Measurements from ENCODE around the gene LPAR1.
"Not testable (repeated sequence)": the region's sequence is repeated elsewhere in the genome, so short reads cannot be mapped to it uniquely, and the experiment has no call there.

LPAR1 gene

DNA sequence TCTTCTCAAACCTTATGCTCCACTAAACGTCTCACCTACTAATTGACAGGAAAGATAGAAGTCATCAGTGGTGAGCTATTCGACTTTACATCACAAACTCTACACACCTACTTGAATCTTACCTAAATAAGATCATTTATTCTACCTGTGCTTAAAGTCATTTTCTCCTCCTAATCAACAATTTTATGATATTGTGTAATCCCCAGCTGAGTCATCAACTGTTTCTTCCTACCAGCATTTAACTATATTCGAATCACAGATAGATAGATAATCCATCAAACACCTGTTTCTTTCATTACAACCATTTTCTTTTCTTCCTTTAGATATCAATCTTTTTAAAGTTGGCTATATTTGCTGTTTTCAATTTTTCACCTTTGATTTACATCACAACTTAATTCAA is 181.5 kb downstream of the LPAR1 start:
- DNase-seq: no peak
- TF ChIP-seq POLR2A (IDR thresholded peaks at IDR 0.05; ENCODE audit: low read length) (no peak), GATA1 (IDR thresholded peaks at IDR 0.05; ENCODE audit: low read depth, low read length) (no peak)

DNA sequence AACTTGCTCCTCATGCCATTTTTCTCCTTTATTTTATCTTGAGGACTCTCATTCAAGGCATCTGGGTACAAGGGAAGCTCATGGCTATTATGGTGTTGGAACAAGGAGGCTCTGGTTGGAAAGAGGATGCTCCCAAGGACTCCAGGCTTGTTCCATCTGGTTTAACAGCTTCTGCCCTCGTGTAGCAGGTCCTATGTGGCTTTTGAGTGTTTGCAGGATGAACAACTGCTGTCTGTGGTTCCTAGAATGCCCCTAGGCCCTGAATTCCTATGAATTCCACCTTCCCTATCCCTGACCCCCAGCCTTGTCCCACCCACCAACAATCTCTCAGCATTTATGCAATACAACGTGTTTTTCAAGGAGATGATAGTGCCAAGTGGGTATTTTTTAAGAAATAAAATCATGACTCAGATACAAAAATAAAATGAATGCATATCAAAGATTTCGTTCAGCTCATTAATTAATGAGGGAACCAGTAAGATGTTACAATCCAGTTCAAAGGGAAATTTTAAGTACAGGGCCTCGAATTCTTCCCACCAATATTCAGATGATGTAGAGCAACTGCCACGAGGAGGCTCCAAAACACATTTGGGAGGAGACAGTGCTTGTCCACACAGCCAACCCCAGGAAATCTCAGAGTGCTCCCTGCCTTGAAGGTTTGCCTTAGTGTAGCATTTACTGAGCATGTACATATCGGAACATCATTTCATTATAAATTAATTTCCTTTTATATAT is 187.7 kb downstream of the LPAR1 start:
- no peak for DNase-seq
- TF ChIP-seq POLR2A (IDR thresholded peaks at IDR 0.05; ENCODE audit: low read length) (no peak), GATA1 (IDR thresholded peaks at IDR 0.05; ENCODE audit: low read depth, low read length) (no peak)

DNA sequence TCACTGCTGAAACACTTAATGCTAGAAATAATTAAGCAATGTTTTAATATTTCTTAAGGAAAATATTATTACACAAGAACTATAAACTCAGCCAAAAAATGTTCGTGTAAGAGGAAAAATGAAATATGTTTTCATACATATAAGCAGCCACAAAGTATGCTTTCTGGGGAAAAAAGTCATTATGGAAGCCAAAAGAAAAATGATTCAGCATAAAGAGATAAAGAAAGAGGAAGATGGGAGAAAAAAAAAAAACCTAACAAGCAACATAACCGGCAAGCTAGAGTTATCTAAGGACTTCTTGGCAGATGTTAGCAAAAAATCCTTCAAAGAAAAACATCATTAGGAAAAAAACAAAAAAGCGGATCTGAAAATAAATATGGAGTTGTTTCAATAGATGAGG is 190.6 kb downstream of the LPAR1 start:
- no peak for TF ChIP-seq GATA1 (IDR thresholded peaks at IDR 0.05; ENCODE audit: low read depth, low read length)
- TF ChIP-seq POLR2A (IDR thresholded peaks at IDR 0.05; ENCODE audit: low read length): no peak
- DNase-seq: no peak

DNA sequence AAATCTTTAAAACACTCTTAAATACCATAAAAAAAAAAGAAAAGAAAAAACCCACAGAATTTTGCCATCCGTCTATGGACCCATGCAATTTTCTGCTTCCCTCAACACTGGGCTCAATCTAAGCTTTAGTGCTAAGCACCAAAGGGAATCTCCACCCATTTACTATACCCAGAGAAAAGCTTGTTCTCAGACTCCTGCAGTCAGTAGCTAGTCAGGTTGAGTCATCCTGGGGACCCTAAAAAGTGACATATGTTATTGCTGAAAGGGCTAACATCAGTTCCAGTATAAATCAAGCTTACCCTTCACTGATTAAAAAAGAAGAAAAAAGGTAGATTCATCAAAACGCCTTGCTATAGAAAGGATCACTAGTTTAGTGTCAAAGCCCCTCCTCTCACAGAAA is 192.1 kb downstream of the LPAR1 start:
- DNase-seq: no peak
- TF ChIP-seq GATA1 (IDR thresholded peaks at IDR 0.05; ENCODE audit: low read depth, low read length): no peak

DNA sequence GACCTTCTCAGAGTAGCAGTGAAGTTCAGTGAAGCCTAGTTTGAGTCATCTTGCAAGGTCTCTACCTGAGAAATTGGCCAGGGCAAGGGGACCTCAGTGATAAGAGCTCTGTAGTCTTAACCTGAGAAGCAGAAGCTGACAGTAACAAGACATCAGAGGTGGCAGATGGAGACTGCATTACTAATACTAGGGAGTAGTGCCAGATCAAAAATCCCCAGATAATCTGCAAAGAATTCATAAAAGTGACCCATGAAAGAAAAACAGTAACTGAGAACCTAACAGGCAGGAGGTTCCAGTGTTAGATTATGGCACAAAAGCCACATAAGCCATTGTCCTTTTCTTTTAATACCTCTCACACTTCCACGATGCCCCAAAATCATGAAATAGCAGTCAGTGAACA is 194.1 kb downstream of the LPAR1 start:
- TF ChIP-seq POLR2A (IDR thresholded peaks at IDR 0.05; ENCODE audit: low read length) (no peak), GATA1 (IDR thresholded peaks at IDR 0.05; ENCODE audit: low read depth, low read length) (no peak)
- no peak for DNase-seq

DNA sequence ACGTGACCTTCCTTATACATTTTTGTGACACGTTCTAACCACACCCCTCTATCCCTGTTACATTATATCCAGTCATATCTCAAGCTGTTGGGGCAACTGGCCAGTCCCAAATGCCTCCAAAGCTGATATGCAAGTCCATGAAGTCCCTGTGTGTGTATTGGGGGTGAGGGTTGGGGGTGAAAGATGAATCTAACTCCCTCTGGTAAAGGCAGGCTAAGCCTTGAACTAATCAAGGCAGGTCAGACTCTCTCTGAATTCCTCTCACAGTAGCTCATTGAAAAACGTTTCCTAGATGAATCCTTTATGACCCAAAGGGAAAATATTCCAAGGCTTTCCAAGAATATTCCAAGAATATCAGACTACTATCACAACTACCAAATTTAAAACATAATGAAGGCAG is 195.3 kb downstream of the LPAR1 start:
- no peak for DNase-seq
- TF ChIP-seq POLR2A (IDR thresholded peaks at IDR 0.05; ENCODE audit: low read length) (no peak), GATA1 (IDR thresholded peaks at IDR 0.05; ENCODE audit: low read depth, low read length) (no peak)

DNA sequence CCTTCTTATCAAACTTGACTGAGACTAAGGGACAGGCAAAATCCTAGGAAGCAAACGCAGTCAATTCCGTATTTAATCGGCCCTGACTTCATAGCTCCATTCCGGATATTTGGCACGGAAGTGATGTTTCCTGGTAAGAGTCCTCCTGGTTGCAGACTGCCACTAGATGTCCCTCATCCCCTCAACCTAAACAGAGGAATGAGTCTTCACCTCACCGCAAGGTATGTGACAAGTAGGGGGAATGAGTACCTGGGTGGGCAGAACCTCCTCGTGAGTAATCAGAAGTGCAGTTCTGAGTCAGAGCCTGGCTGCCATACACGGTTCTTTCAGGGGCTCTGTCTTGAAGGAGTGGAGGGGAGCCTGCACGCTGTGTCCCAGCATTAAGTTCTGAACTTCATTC is 196.1 kb downstream of the LPAR1 start:
- DNase-seq: no peak
- TF ChIP-seq GATA1 (IDR thresholded peaks at IDR 0.05; ENCODE audit: low read depth, low read length): no peak
- TF ChIP-seq POLR2A (IDR thresholded peaks at IDR 0.05; ENCODE audit: low read length): no peak

DNA sequence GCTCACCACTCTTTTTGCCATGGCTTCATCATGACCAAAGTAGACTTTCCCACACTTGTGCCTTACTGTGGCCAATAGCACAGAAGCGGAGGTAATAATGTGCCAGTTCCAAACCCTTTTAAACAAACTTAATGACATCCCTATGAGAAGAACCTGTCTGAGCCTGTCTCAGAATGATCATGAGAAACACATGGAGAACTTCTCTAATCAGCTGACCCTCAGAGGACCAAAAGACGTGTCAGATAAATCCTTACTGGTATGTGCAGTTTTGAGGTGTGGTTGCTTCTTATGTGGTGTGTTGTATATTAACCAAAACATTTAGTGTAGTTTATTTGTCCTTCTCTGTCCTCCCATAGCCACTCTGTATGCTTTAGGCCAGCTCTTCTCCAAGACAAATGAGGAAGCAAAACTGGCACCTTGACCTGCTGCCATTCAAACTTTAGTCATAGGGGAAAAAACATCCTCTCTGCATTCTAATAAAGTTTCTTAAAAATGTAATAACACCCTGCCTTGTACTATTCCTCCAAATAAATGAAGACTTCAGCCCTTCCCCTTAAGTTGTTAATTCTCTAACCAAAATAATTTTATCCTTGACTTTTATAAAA is 200.8 kb downstream of the LPAR1 start:
- TF ChIP-seq GATA1 (IDR thresholded peaks at IDR 0.05; ENCODE audit: low read depth, low read length): no peak
- no peak for TF ChIP-seq POLR2A (IDR thresholded peaks at IDR 0.05; ENCODE audit: low read length)
- no peak for DNase-seq

DNA sequence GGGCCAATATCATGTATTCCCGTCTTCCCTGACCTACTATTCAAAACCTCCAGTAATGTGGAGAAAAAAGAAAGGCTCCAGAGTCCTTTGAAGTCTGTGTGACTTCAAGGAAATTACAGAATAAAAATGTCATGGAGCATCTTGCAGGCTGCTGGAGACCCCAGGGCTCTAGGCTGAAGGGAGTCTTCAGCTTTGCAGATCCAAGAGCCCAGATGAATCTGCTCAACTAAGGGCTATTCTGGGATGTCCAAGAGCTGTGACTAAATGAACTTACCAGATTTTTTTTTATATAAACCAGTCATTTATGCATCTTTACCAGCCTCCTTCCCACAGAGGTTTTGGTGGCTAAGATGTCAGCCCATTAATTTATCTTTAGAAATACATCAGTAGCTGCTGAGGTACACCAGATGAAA is 202.4 kb downstream of the LPAR1 start:
- no peak for DNase-seq
- TF ChIP-seq POLR2A (IDR thresholded peaks at IDR 0.05; ENCODE audit: low read length) (no peak), GATA1 (IDR thresholded peaks at IDR 0.05; ENCODE audit: low read depth, low read length) (no peak)

DNA sequence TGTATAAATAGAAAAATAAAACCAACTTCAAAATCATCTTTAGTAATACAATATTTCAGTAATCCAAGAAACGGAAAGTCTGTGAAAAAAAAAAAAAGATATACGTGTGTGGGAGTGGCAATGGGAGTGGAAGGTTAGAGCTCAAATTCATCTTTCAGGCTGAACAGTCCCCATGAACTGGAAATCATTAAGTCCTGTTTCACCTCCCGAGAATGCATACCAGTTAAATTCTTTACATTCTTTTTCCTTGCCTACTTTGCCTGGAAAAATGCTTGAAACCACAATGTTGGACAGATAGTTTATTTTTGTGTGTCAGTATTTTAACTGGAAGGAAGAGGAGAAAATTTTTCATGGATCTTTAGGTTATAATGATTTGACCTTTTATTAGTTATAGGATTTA is 202.9 kb downstream of the LPAR1 start:
- TF ChIP-seq GATA1 (IDR thresholded peaks at IDR 0.05; ENCODE audit: low read depth, low read length) (no peak), POLR2A (IDR thresholded peaks at IDR 0.05; ENCODE audit: low read length) (no peak)
- no peak for DNase-seq

DNA sequence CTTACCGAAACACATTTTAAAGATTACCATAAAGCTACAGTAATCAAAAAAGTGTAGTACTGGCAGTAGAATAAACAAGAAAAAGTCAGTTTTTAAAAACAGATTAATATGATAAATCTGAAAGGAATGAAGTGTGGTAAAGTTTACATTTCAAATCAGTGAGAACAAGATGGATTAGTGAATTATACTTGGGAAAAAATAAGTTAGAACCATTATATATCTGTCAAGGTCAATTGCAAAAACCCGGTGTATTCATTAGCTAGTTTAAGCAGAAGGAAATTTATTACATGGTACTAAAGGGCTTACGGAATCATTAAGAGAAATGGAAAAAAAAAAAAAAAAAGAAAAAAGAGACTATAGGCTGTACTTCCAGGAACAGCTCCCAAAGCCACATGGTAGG is 205.3 kb downstream of the LPAR1 start:
- no peak for DNase-seq

DNA sequence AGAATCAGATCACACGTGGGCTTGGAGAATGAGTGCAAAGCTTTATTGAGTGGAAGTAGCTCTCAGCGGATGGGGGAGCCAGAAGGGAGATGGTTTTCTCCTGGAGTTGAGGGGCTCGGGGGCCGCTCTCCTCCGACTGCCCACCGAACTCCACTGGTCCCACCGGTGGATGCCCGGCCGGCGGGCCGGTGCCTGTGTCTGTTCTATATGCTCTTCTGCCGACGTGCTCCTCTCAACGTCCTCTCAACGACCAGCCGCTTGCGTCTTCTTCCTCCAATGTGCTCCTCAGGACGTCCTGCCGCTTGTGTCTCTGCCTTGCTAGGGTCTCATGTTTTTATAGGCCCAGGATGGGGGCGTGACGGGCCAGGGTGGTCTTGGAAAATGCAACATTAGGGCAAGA is 207.8 kb downstream of the LPAR1 start:
- TF ChIP-seq POLR2A (IDR thresholded peaks at IDR 0.05; ENCODE audit: low read length) (no peak), GATA1 (IDR thresholded peaks at IDR 0.05; ENCODE audit: low read depth, low read length) (no peak)
- DNase-seq: no peak

More for the DNA sequence above, 205.3 kb downstream of the LPAR1 start:
- no peak for TF ChIP-seq GATA1 (IDR thresholded peaks at IDR 0.05; ENCODE audit: low read depth, low read length)
- TF ChIP-seq POLR2A (IDR thresholded peaks at IDR 0.05; ENCODE audit: low read length): no peak

DNA sequence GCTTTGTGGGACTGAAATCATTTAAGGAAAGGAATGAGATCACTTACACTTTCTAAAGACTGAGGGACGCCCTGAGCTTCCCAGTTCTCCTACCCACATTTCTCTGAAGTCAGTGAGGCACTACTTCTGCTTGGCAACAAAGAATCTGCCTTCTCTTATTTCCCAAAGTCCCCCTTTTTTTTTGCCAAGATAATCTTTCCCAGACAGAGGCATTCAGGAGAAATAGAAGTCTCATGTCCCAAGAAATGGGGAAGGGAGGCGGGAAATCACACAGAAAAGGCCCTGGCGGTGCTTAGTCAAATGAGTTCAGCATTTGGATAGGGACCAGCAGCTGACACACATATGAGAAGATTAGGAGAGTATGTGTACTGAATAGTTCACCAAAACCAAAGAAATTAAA is 210.0 kb downstream of the LPAR1 start:
- TF ChIP-seq GATA1 (IDR thresholded peaks at IDR 0.05; ENCODE audit: low read depth, low read length) (no peak), POLR2A (IDR thresholded peaks at IDR 0.05; ENCODE audit: low read length) (no peak)
- DNase-seq: no peak

DNA sequence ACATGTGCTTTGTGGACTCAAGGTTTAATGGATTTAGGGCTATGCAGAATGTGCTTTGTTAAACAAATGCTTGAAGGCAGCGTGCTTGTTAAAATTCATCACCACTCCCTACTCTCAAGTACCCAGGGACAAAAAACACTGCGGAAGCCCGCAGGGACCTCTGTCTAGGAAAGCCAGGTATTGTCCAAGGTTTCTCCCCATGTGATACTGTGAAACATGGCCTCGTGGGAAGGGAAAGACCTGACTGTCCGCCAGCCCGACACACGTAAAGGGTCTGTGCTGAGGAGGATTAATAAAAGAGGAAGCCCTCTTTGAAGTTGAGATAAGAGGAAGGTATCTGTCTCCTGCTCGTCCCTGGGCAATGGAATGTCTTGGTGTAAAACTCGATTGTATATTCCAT is 211.9 kb downstream of the LPAR1 start:
- DNase-seq: not testable (repeated sequence)

DNA sequence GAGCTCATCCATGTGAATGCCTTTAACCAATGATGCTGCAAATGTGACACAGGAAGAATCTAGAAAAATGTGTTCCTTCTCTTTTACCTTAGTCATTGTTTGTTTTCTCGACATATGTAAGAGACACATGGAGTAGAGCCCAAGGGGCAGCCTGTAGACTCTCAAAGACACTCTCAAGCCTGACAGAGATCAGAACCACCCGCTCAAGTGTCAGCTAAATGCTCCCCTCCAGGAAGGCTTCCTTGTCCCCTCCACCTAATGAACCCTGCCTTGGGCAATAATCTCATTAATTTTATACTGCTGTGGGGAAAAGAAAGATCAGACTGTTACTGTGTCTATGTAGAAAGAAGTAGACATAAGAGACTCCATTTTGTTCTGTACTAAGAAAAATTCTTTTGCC is 212.3 kb downstream of the LPAR1 start:
- TF ChIP-seq GATA1 (IDR thresholded peaks at IDR 0.05; ENCODE audit: low read depth, low read length): no peak
- no peak for TF ChIP-seq POLR2A (IDR thresholded peaks at IDR 0.05; ENCODE audit: low read length)
- DNase-seq: no peak

DNA sequence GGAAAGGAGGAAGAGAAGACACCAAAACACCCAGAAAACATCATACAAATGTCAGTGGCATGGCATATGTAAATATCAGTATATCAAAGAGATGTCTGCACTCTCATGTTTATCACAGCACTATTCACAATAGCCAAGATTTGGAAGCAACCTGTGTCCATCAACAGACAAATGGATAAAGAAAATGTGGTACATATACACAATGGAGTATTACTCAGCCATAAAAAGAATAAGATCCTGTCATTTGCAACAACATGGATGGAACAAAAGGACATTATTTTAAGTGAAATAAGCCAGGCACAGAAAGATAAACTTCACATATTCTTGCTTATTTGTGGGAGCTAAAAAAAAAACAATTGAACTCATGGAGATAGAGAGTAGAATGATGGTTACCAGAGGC is 213.1 kb downstream of the LPAR1 start:
- DNase-seq: not testable (repeated sequence)

Data from erythroblast (primary cell).